Measurements from ENCODE around the gene VWA2. TPM values are rescaled to one million over a fixed set of nuclear protein-coding genes. Genes with fewer than 3 reads are reported as not detected.

The VWA2 gene
- total RNA-seq, 1 donor = 13.7 TPM

DNA sequence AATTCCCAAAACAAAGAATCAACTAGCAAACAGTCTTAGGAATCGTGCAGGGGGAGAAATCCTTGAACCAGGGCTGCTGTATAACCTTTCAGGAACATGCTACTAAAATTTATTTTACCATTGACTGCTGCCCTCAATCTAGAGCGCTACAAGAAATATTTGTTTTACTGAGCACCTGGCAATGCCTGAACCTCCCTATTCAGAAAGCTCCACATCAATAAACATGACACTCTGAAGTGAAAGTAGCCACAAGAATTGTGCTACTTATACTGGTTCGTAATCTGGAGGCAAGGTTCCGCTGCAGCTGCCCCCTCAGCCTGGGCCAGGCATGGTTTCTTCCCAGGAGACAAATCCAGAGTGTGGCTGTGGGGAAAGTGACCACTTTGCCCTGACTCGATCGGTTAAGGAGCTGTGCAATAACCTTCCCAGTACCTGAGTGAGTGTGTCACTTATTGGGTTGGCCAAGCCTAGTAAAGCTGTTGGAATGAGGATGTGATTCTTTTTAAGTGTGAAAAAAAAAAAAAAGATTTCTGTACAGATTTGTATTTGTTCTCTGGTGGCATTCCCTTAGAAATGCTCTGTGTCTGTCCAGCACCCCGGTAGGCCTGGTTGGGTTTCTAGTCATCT lies 7.7 kb downstream of the VWA2 start:
- no peak for DNase-seq (ENCODE audit: low read depth in 2 of 3, low spot score in 2 of 3)

DNA sequence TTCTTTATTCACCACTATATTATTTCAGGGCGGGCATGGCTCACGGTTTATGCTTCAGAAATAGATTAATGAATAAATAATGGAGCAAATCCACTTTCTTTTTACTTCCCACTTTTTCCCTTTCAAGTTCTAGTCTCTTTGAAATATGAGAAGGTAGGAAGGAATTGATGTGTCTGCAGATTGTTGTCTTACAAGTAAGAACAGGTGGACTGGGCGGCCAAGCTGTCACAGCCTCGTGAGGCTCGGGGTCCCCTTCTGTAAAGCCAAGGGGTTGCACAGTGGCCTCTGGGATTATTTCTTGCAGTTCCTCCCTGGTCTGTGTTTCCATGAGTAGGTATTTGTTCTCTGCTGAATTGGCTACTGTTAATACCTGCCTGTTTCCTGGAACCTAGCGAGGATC lies 11.2 kb downstream of the VWA2 start:
- no peak for DNase-seq (ENCODE audit: low read depth in 2 of 3, low spot score in 2 of 3)

- no peak for DNase-seq (ENCODE audit: low read depth in 2 of 3, low spot score in 2 of 3)
These were observed 11.7 kb downstream of the VWA2 start for GRCh38 chr10:114250716-114251115.

GRCh38 chr10:114252092-114252491 lies 13.0 kb downstream of the VWA2 start:
- DNase-seq (ENCODE audit: low read depth in 2 of 3, low spot score in 2 of 3) = no peak

GRCh38 chr10:114252883-114253282 lies 13.8 kb downstream of the VWA2 start:
- DNase-seq (ENCODE audit: low read depth in 2 of 3, low spot score in 2 of 3) = no peak

- no peak for DNase-seq (ENCODE audit: low read depth in 2 of 3, low spot score in 2 of 3)
These were observed 16.2 kb downstream of the VWA2 start for GRCh38 chr10:114255227-114255626.

GRCh38 chr10:114256008-114256765 lies 17.1 kb downstream of the VWA2 start:
- no peak for DNase-seq (ENCODE audit: low read depth in 2 of 3, low spot score in 2 of 3)

DNA sequence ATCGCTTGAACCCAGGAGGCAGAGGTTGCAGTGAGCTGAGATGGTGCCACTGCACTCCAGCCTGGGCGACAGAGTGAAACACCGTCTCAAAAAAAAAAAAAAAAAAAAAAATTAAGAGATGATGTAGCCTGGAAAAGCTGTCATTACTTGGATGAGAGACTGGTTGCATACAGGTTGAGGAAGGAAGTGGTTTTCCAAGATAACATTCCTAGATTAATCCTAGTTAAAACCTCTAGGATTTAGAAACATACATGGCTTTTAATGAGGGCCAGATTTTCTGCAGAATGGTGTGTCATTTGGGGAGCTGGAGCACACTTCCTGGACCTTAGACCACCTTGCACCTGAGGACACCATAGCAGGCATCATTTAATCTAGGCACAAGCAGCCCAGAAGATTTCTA lies 17.8 kb downstream of the VWA2 start:
- no peak for DNase-seq (ENCODE audit: low read depth in 2 of 3, low spot score in 2 of 3)

DNA sequence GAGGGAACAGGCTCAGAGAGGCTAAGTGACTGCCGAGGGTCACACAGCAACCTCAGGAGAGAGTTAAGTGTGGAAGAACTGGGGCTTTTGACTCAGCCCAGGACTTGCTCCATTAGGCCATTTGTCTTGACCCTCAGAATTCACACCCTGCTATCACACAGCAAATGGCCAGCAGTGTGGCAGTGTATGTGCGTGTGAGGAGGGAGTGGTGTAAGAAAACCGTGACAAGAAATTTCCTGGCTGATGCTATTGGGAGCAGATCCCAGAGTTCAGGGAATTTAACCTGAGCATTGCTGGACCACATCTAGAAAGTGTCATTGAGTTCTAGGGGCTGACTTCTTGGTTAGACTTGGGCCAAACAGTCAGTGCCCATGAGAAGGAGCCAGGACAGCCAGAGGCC lies 18.4 kb downstream of the VWA2 start:
- DNase-seq (ENCODE audit: low read depth in 2 of 3, low spot score in 2 of 3) = no peak

GRCh38 chr10:114258274-114258840 lies 19.3 kb downstream of the VWA2 start:
- peak in 1 of 3 donors; percentile 23 for DNase-seq (ENCODE audit: low read depth in 2 of 3, low spot score in 2 of 3)

- no peak for DNase-seq (ENCODE audit: low read depth in 2 of 3, low spot score in 2 of 3)
These were observed 20.8 kb downstream of the VWA2 start for GRCh38 chr10:114259824-114260223.

DNA sequence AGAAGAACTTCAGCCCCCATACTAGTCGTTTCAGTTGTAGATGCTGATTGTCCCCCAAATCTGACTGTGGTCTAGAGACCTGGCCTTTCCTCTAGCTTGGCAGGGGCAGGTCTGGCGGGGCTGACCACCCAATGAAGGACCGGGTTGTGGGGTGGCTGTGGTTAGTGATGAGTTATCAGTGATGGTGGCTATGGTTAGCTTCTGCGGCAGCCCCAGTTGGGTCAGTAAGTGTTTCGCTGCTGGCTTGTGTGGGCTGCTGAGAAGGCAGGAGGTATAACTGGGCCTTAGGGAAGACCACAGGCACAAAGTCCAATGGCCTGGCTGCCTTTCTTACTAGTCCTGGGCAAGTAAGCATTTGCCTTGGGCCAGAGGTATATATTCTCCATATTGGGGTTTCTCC lies 21.3 kb downstream of the VWA2 start:
- no peak for DNase-seq (ENCODE audit: low read depth in 2 of 3, low spot score in 2 of 3)

DNA sequence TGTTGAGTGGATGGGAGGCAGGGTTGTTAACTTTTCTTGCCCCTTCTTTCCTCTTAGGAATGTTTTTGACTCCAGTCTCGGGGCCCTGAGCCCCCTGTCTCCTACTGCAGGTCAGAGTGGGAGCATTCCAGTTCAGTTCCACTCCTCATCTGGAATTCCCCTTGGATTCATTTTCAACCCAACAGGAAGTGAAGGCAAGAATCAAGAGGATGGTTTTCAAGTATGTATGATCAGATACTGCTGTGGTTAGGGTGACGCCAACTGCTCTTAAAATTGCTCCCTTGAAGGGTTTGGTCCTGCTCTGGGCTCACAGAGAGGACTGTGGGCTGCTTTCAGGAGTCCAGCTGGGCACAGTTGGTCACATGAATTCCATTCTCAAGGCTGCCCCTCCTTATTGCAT lies 22.0 kb downstream of the VWA2 start:
- no peak for DNase-seq (ENCODE audit: low read depth in 2 of 3, low spot score in 2 of 3)

- no peak for DNase-seq (ENCODE audit: low read depth in 2 of 3, low spot score in 2 of 3)
These were observed 23.4 kb downstream of the VWA2 start for GRCh38 chr10:114262496-114262895.

DNA sequence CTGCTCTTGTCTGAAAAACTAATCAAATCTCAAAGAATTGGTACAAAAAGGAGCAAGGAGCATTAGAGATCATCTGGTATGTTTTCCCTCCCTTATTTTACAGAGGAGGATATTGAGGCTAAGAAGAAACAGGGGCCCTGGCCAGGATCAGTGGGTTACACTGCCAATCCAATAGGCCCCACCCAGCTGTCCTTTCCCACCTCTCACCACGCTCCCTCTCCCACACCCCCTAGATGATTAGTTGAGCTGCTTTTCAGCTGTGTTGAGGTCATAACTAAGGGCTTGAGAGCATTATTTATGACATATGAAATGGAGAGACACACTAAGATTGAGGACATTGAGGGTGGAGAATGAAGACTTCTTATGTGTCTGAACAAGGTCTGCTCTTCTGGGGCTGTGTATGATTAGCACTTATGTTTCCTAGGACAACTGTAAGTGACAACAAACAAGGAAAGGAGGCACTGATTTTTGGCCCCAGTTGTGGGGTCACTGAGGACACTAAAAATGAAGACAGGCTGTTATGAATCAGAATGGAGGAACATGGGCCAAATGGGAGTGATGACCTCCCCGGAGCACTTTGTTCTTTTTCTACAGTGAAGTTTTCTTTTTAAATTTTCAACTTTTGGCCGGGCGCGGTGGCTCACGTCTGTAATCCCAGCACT lies 26.5 kb downstream of the VWA2 start:
- no peak for DNase-seq (ENCODE audit: low read depth in 2 of 3, low spot score in 2 of 3)

- peak in 2 of 3 donors; percentile 18 to 62 for DNase-seq (ENCODE audit: low read depth in 2 of 3, low spot score in 2 of 3)
These were observed 27.5 kb downstream of the VWA2 start for GRCh38 chr10:114266521-114266920.

DNA sequence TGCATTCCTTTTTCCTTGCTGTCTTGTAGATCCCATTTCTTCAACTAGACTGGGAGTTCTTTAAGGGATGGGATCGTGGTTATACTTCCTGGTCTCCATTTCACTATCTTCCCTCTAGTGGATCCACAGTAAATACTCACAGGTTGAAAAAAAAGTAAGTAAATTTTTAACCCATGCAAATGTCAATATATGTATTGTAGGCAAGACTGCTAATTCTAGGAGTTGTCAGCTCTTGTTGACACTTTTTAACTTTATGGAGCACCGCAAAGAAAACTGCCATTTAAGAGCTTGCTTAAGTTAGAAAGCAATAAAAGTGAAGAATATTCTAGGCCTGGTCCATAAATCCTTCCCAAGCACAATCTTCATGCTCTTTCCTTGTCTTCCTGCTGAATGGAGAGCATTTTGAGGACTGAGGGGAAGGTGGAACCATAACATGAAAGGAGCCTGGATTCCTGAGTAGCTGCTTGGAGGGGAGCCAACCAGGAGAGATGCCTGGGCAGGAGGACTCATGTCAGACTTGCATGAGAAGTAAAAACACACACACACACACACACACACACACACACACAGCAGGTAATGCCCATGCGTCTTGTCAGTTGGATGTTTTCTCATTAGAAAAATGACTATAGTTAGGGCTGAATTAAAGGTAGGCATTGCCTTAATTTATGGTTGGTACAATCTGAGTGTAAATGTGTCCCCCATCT lies 32.2 kb downstream of the VWA2 start:
- no peak for DNase-seq (ENCODE audit: low read depth in 2 of 3, low spot score in 2 of 3)

DNA sequence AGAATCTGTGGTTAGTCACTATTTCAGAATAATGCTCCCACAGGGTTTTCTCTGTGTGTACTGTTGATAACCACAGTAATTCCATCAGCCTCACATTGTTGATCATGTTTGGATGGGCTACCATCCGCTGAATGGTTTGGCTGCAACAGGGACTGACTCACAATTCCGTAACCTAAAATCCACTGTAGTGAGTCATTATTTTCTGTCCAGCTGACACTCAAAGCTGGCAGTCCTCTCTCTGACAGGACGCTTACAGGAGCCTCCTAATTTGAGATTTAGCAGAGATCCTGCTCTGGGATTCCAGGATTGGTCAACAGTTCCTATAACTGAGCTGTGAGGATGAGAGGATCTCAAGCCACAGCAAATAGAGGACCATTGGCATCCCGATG lies 32.7 kb downstream of the VWA2 start:
- no peak for DNase-seq (ENCODE audit: low read depth in 2 of 3, low spot score in 2 of 3)

- no peak for DNase-seq (ENCODE audit: low read depth in 2 of 3, low spot score in 2 of 3)
These were observed 33.6 kb downstream of the VWA2 start for GRCh38 chr10:114272696-114273095.

DNA sequence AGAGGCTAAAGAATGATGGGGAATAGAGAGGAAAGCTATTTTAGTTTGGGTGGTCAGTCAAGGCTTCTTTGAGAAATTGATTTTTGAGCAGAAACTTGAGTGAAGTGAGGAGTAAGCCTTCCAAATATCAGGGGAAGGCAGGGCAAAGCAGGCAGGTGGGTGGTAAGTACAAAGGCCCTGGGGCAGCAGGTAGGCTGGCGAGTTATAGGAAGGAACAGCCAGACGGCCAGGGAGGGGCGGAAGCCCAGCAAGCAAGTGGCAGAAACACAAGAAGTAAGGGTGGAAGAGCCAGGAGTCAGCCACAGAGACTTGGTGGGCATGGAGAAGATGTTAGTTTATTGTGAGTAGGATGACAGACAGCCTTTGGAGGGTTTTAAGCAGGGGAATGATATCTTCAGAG lies 34.9 kb downstream of the VWA2 start:
- DNase-seq (ENCODE audit: low read depth in 2 of 3, low spot score in 2 of 3) = no peak
